AG09309 (cell line): ENCODE measurements around the gene BLACAT1.

Experiments used
- DNase-seq: peaks from one replicate; pipeline ENCODE4 v3.0.0-alpha.2; 2010; ENCODE audit warnings: low read depth
- H3K4me3 ChIP-seq: 2 replicates; pipeline ENCODE4 v1.5.1; 2011; ENCODE audit warnings: mild to moderate bottlenecking, low read depth, low read length, moderate library complexity; ENCODE audit not compliant: control insufficient read depth
- CTCF ChIP-seq: IDR thresholded peaks from 2 replicates; pipeline ENCODE4 v1.5.1; 2011; ENCODE audit warnings: mild to moderate bottlenecking, low read depth, low read length, inconsistent platforms; ENCODE audit not compliant: insufficient read depth, control insufficient read depth; ENCODE audit errors: missing control alignments

BLACAT1 gene

GRCh38 chr1:205493241-205494085, 37.6 kb upstream of the BLACAT1 start:
- no peak for TF ChIP-seq CTCF
- H3K4me3 ChIP-seq, result no peak overlapping the region
- DNase-seq, result peak; percentile 10

- no peak for TF ChIP-seq CTCF
Measured at GRCh38 chr1:205492774-205493173, 36.9 kb upstream of the BLACAT1 start.

GRCh38 chr1:205492201-205492667, 36.4 kb upstream of the BLACAT1 start:
- no peak for DNase-seq

More at GRCh38 chr1:205492774-205493173, 36.9 kb upstream of the BLACAT1 start:
- DNase-seq, result no peak
- H3K4me3 ChIP-seq, result no peak overlapping the region

GRCh38 chr1:205491794-205492193, 35.9 kb upstream of the BLACAT1 start:
- TF ChIP-seq CTCF, result no peak
- no peak for DNase-seq
- H3K4me3 ChIP-seq, result no peak overlapping the region

More at GRCh38 chr1:205492201-205492667, 36.4 kb upstream of the BLACAT1 start:
- no peak for TF ChIP-seq CTCF
- H3K4me3 ChIP-seq, result no peak overlapping the region

GRCh38 chr1:205488074-205488723, 32.4 kb upstream of the BLACAT1 start:
- peak; percentile 79 for TF ChIP-seq CTCF
- peak; percentile 16 for DNase-seq
- no peak overlapping the region for H3K4me3 ChIP-seq

GRCh38 chr1:205486258-205486657, 30.4 kb upstream of the BLACAT1 start:
- TF ChIP-seq CTCF, result no peak
- no peak for DNase-seq
- H3K4me3 ChIP-seq, result no peak overlapping the region
